Nephron (organoid): ENCODE data around the gene PRKG1.

ENCODE experiments used
- H3K27ac Mint-ChIP-seq, 3 experiments: 2 replicates each; pipeline ENCODE4 v1.8.0; 2020; ENCODE audit warnings: mixed read lengths in 3 of 3, mild to moderate bottlenecking in 2 of 3, moderate library complexity in 1 of 3
- H3K27me3 Mint-ChIP-seq: 2 replicates; pipeline ENCODE4 v1.8.0; 2021; ENCODE audit warnings: low read depth, mild to moderate bottlenecking, moderate library complexity, mixed read lengths
- H3K36me3 Mint-ChIP-seq: 2 replicates; pipeline ENCODE4 v1.8.0; 2020; ENCODE audit warnings: low read depth, mixed read lengths
- H3K4me1 Mint-ChIP-seq: 2 replicates; pipeline ENCODE4 v1.8.0; 2020; ENCODE audit warnings: mixed read lengths
- H3K4me3 Mint-ChIP-seq, 3 experiments: 2 replicates each; pipeline ENCODE4 v1.8.0; 2020; ENCODE audit warnings: mild to moderate bottlenecking in 3 of 3, mixed read lengths in 3 of 3, moderate library complexity in 2 of 3
- H3K9me3 Mint-ChIP-seq: 2 replicates; pipeline ENCODE4 v1.8.0; 2020; ENCODE audit warnings: mixed read lengths
- CTCF ChIP-seq, 3 experiments: fragments of 200-600 bp; sonication (generic); IDR thresholded peaks; one replicate each; pipeline ENCODE4 v1.5.0; 2021; ENCODE audit warnings: antibody characterized with exemption in 3 of 3; ENCODE audit not compliant: unreplicated experiment in 3 of 3

Gene PRKG1

GRCh38 chr10:51405580-51406351 is 331.5 kb downstream of the PRKG1 start:
- Mint-ChIP-seq H3K27me3 (no peaks in the 10 kb centered on the region), H3K36me3 (peaks cover 5% of the 10 kb centered on the region), H3K27ac (peak overlapping the region in 2 of 3 experiments; percentile 32 to 46), H3K4me3 (no peak overlapping the region), H3K9me3 (peaks cover 3% of the 10 kb centered on the region), H3K4me1 (peaks cover 27% of the 10 kb centered on the region)
- TF ChIP-seq CTCF (IDR thresholded peaks at IDR 0.05; ENCODE audit: unreplicated experiment in 3 of 3), result no peak

GRCh38 chr10:51406581-51406980 is 332.3 kb downstream of the PRKG1 start:
- H3K9me3 Mint-ChIP-seq, result peaks cover 3% of the 10 kb centered on the region
- no peak overlapping the region for H3K4me3 Mint-ChIP-seq
- H3K27me3 Mint-ChIP-seq, result no peaks in the 10 kb centered on the region
- peaks cover 5% of the 10 kb centered on the region for H3K36me3 Mint-ChIP-seq
- peak overlapping the region in 1 of 3 experiments; percentile 32 for H3K27ac Mint-ChIP-seq
- H3K4me1 Mint-ChIP-seq, result peaks cover 27% of the 10 kb centered on the region
- no peak for TF ChIP-seq CTCF (IDR thresholded peaks at IDR 0.05; ENCODE audit: unreplicated experiment in 3 of 3)

GRCh38 chr10:51416494-51416893 is 342.2 kb downstream of the PRKG1 start:
- Mint-ChIP-seq H3K27me3 (no peaks in the 10 kb centered on the region), H3K27ac (no peak overlapping the region), H3K9me3 (no peaks in the 10 kb centered on the region), H3K36me3 (no peaks in the 10 kb centered on the region), H3K4me3 (no peak overlapping the region), H3K4me1 (peaks cover 6% of the 10 kb centered on the region)
- no peak for TF ChIP-seq CTCF (IDR thresholded peaks at IDR 0.05; ENCODE audit: unreplicated experiment in 3 of 3)

GRCh38 chr10:51419196-51420093 is 345.2 kb downstream of the PRKG1 start:
- peaks cover 15% of the 10 kb centered on the region for H3K4me1 Mint-ChIP-seq
- H3K9me3 Mint-ChIP-seq, result no peaks in the 10 kb centered on the region
- H3K36me3 Mint-ChIP-seq, result no peaks in the 10 kb centered on the region
- H3K4me3 Mint-ChIP-seq, result no peak overlapping the region
- H3K27ac Mint-ChIP-seq, result no peak overlapping the region
- no peaks in the 10 kb centered on the region for H3K27me3 Mint-ChIP-seq
- no peak for TF ChIP-seq CTCF (IDR thresholded peaks at IDR 0.05; ENCODE audit: unreplicated experiment in 3 of 3)

- Mint-ChIP-seq H3K4me3 (no peak overlapping the region), H3K27me3 (no peaks in the 10 kb centered on the region), H3K27ac (peak overlapping the region in 1 of 3 experiments; percentile 3), H3K9me3 (no peaks in the 10 kb centered on the region), H3K4me1 (peaks cover 27% of the 10 kb centered on the region), H3K36me3 (no peaks in the 10 kb centered on the region)
- TF ChIP-seq CTCF (IDR thresholded peaks at IDR 0.05; ENCODE audit: unreplicated experiment in 3 of 3), result no peak
Observed at GRCh38 chr10:51421853-51422252, 347.6 kb downstream of the PRKG1 start.
